DOHH2 (cell line): Measurements from ENCODE around the gene QRFP.

Source experiments
- EZH2phosphoT487 ChIP-seq: fragments of 200-600 bp; sonication (generic); IDR thresholded peaks from 2 replicates; pipeline ENCODE4 v1.6.1; 2017; ENCODE audit warnings: borderline replicate concordance, mild to moderate bottlenecking, antibody characterized with exemption, low read length, moderate library complexity, mixed read lengths
- TF ChIP-seq, protein P1 (sequence below): fragments of 200-600 bp; sonication (generic); IDR thresholded peaks from one replicate; pipeline ENCODE4 v1.5.1; 2014; ENCODE audit warnings: antibody characterized with exemption, mild to moderate bottlenecking, low read depth, low read length; ENCODE audit not compliant: poor library complexity, severe bottlenecking

- TF ChIP-seq, protein P1, sequence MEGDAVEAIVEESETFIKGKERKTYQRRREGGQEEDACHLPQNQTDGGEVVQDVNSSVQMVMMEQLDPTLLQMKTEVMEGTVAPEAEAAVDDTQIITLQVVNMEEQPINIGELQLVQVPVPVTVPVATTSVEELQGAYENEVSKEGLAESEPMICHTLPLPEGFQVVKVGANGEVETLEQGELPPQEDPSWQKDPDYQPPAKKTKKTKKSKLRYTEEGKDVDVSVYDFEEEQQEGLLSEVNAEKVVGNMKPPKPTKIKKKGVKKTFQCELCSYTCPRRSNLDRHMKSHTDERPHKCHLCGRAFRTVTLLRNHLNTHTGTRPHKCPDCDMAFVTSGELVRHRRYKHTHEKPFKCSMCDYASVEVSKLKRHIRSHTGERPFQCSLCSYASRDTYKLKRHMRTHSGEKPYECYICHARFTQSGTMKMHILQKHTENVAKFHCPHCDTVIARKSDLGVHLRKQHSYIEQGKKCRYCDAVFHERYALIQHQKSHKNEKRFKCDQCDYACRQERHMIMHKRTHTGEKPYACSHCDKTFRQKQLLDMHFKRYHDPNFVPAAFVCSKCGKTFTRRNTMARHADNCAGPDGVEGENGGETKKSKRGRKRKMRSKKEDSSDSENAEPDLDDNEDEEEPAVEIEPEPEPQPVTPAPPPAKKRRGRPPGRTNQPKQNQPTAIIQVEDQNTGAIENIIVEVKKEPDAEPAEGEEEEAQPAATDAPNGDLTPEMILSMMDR: no peak
- TF ChIP-seq EZH2phosphoT487: no peak
Observed at GRCh38 chr9:130923611-130924447, 27.2 kb upstream of the QRFP start.
